Ascending aorta (tissue), 2 donors: ENCODE data around the gene FITM1. TPM values are rescaled to one million over a fixed set of nuclear protein-coding genes. Genes with fewer than 3 reads are reported as not detected.

Source experiments
- DNase-seq, 2 donors: peaks; one replicate each; pipeline ENCODE4 v3.0.0-alpha.2; 2019; ENCODE audit warnings: low spot score in 2 of 2
- H3K27ac ChIP-seq, 2 donors: fragments of 200-600 bp; sonication (generic); one replicate each; pipeline ENCODE4 v1.5.1; 2016 to 2017; ENCODE audit warnings: mild to moderate bottlenecking in 1 of 2
- H3K27me3 ChIP-seq: fragments of 200-600 bp; sonication (generic); one replicate; pipeline ENCODE4 v1.5.1; 2017
- H3K36me3 ChIP-seq, 2 donors: fragments of 200-600 bp; sonication (generic); one replicate each; pipeline ENCODE4 v1.5.1; 2016
- H3K4me1 ChIP-seq, 2 donors: fragments of 200-600 bp; sonication (generic); one replicate each; pipeline ENCODE4 v1.5.1; 2016 to 2017; ENCODE audit warnings: mild to moderate bottlenecking in 1 of 2
- H3K4me3 ChIP-seq, 2 donors: fragments of 200-600 bp; sonication (generic); one replicate each; pipeline ENCODE4 v1.5.1; 2016 to 2017; ENCODE audit warnings: mild to moderate bottlenecking in 1 of 2
- H3K9me3 ChIP-seq, 2 donors: fragments of 200-600 bp; sonication (generic); one replicate each; pipeline ENCODE4 v1.5.1; 2016
- intact Hi-C: fragments of 100-400 bp; cut with DNase I; formaldehyde crosslinking; loops from one replicate; pipeline ENCODE4 v1.15.1; 2023
- total RNA-seq: library from RNA; depleted of rRNA; stranded (reverse); fragments of >200 nt; gene quantifications from one replicate; pipeline ENCODE4 v1.1.0, GENCODE V29; 2016
- TF ChIP-seq, protein P1 (sequence below), 3 experiments: fragments of 200-600 bp in 2 of 3; fragments of 450-650 bp in 1 of 3; sonication (generic) in 2 of 3; IDR thresholded peaks; one replicate each; pipeline ENCODE4 v1.5.1; 2016 to 2019; ENCODE audit warnings: antibody characterized with exemption in 3 of 3, mild to moderate bottlenecking in 1 of 3, moderate library complexity in 1 of 3

Gene FITM1
- total RNA-seq, 1 donor from 2014 or later = not detected

DNA sequence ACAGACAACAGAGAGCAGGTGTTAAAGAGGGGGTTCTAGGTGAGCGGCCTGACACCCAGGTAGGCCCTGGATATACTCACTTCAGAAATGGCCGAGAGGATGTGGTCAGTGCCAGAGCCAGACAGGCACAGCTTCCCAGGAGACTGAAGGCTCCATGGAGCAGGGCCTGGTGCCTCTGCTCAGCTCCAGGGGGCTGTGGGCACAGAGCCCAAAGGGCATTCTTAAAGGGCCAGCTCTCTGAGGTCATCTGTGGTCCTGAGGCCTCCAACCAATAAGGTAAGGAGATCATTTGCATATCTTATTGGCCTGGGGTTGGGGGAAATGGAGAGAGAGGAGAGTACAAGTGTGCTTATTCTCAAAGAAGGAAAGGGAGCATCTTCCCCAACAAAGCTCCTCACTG lies 46.0 kb upstream of the FITM1 start:
- H3K9me3 ChIP-seq = no peaks in the 10 kb centered on the region
- no peak for DNase-seq
- H3K27me3 ChIP-seq = no peaks in the 10 kb centered on the region
- H3K4me1 ChIP-seq = peaks cover 4% of the 10 kb centered on the region in 2 donors
- H3K36me3 ChIP-seq = no peaks in the 10 kb centered on the region
- H3K27ac ChIP-seq = no peak overlapping the region
- intact Hi-C loops = no loop called here
- TF ChIP-seq, protein P1, sequence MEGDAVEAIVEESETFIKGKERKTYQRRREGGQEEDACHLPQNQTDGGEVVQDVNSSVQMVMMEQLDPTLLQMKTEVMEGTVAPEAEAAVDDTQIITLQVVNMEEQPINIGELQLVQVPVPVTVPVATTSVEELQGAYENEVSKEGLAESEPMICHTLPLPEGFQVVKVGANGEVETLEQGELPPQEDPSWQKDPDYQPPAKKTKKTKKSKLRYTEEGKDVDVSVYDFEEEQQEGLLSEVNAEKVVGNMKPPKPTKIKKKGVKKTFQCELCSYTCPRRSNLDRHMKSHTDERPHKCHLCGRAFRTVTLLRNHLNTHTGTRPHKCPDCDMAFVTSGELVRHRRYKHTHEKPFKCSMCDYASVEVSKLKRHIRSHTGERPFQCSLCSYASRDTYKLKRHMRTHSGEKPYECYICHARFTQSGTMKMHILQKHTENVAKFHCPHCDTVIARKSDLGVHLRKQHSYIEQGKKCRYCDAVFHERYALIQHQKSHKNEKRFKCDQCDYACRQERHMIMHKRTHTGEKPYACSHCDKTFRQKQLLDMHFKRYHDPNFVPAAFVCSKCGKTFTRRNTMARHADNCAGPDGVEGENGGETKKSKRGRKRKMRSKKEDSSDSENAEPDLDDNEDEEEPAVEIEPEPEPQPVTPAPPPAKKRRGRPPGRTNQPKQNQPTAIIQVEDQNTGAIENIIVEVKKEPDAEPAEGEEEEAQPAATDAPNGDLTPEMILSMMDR (IDR thresholded peaks at IDR 0.05) = no peak
- no peak overlapping the region for H3K4me3 ChIP-seq

DNA sequence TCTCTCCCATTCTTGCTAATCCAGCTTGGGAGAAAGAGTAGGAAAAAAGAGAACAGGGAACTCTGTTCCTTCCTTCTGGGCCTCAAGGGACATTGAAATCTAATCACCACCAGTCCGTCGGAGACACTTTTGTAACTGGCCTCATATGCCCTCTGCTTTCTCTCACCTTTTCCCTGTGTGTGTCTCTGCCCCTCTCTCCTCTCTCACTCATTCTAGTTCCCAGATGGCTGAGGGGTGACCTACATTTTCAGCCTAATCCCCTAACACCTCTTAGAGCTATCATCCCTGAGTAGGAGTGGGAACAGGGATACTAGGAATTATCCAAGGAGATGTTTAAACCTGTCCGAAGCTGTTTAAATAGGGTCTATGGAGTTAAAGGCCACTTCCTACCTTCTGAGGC lies 45.2 kb upstream of the FITM1 start:
- peaks cover 4% of the 10 kb centered on the region in 2 donors for H3K4me1 ChIP-seq
- DNase-seq = no peak
- no peaks in the 10 kb centered on the region for H3K36me3 ChIP-seq
- H3K27ac ChIP-seq = no peak overlapping the region
- intact Hi-C loops = no loop called here
- H3K4me3 ChIP-seq = no peak overlapping the region
- no peaks in the 10 kb centered on the region for H3K27me3 ChIP-seq
- TF ChIP-seq, protein P1 (IDR thresholded peaks at IDR 0.05) = no peak
- no peaks in the 10 kb centered on the region for H3K9me3 ChIP-seq

DNA sequence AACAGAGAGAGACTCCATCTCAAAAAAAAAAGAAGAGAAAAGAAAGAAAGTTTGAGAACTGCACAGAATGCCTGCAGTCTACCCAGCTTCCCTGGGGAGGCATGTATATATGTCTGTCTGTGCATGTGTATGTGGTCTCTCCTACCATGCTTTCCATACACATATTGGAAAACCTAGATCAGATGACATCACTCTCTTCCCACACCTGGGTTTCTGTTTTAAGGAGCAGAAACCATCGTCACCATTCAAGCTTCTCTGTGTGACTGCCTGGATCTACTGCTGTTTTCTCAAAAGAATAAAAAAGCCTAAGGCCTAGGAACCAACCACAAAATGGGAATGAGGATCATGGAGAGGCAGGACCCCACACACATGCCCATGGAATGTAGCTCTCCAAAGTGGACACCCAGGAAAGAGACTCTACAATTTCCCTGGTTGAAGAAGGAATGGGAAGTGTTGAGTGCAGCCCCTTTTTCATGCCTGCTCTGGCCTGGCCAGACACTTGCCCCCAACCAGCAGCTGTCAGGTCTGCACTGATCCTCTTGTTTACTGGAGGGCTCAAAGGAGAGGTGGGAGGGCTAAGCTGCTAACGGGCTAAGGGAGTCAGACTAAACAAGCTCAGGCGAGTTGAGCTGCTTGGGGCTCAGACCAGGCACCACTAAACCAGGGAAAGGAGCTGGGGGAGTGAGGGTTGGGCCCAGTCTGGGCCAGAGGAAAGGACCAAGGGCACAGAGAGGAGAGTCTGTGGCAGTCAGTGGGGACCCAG lies 44.1 kb upstream of the FITM1 start:
- Histone ChIP-seq H3K27me3 (no peaks in the 10 kb centered on the region), H3K36me3 (no peaks in the 10 kb centered on the region), H3K4me1 (peaks cover 2 to 3% of the 10 kb centered on the region in 2 donors), H3K4me3 (no peak overlapping the region), H3K9me3 (no peaks in the 10 kb centered on the region), H3K27ac (no peak overlapping the region)
- TF ChIP-seq, protein P1 (IDR thresholded peaks at IDR 0.05) = no peak
- DNase-seq = no peak
- intact Hi-C loops = no loop called here

DNA sequence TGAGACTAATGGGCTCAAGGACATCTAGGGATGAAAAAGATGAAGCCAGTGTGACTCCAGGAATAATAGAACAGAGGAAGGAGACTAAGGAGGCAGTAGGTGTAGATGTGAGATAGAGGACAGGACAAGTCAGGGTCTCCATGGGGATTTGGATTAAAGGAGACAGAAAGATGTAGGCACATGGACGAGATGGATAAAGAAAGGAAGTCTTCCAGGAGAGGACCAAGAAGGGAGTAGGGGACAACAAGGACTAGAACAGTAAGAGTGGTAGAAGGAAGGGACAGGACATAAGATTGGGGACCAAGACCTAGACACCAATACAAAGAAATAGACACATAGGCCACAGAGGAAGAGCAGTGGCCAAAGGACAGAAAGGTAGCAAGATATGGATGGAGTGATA lies 43.5 kb upstream of the FITM1 start:
- no peak overlapping the region for H3K4me3 ChIP-seq
- intact Hi-C loops = no loop called here
- H3K4me1 ChIP-seq = no peaks in the 10 kb centered on the region
- no peaks in the 10 kb centered on the region for H3K9me3 ChIP-seq
- TF ChIP-seq, protein P1 (IDR thresholded peaks at IDR 0.05) = no peak
- DNase-seq = no peak
- no peaks in the 10 kb centered on the region for H3K36me3 ChIP-seq
- no peaks in the 10 kb centered on the region for H3K27me3 ChIP-seq
- H3K27ac ChIP-seq = no peak overlapping the region

DNA sequence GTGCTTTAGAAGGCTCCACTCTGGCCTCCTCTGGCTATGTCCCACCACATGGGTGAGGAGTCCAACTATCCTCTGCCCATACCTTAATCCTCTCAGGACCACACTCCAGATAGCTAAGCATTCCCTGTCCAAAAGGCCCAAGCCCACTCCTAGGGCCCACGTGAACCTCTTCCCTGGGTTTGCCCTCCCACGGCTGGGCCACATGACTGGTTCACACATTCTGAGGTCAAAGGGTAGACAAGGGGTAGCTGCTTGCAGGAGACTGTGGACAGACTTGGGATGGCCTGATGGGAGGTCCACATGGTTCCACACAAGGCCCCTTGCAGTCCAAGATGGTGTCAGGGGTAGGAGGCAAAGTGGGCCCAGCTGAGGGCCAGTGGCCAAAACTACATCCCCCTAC lies 42.4 kb upstream of the FITM1 start:
- TF ChIP-seq, protein P1 (IDR thresholded peaks at IDR 0.05) = no peak

More for the DNA sequence above, 42.4 kb upstream of the FITM1 start:
- H3K4me3 ChIP-seq = no peak overlapping the region
- intact Hi-C loops = no loop called here
- no peak overlapping the region for H3K27ac ChIP-seq
- H3K27me3 ChIP-seq = no peaks in the 10 kb centered on the region
- H3K9me3 ChIP-seq = no peaks in the 10 kb centered on the region
- no peaks in the 10 kb centered on the region for H3K36me3 ChIP-seq
- peaks cover 0 to 3% of the 10 kb centered on the region in 2 donors for H3K4me1 ChIP-seq
- no peak for DNase-seq
